H9 (cell line): ENCODE results near the gene IL1RAP. TPM values are rescaled to one million over a fixed set of nuclear protein-coding genes. Genes with fewer than 3 reads are reported as not detected.

ENCODE experiments used
- DNase-seq: peaks from one replicate; pipeline ENCODE4 v3.0.0-alpha.2; 2017
- H2AFZ ChIP-seq: one replicate; pipeline ENCODE4 v1.6.1; 2013; ENCODE audit warnings: mild to moderate bottlenecking, low read length, control low read depth, moderate library complexity
- H2AK5ac ChIP-seq: 2 replicates; pipeline ENCODE4 v1.6.1; 2013; ENCODE audit warnings: low read length, control low read depth, mixed read lengths; ENCODE audit not compliant: insufficient read length
- H2BK120ac ChIP-seq: one replicate; pipeline ENCODE4 v1.6.1; 2013; ENCODE audit warnings: low read depth, mild to moderate bottlenecking, low read length, control low read depth, inconsistent platforms; ENCODE audit not compliant: poor library complexity, severe bottlenecking
- H2BK12ac ChIP-seq: 2 replicates; pipeline ENCODE4 v1.6.1; 2013; ENCODE audit warnings: low read length, control low read depth, mixed read lengths, low read depth; ENCODE audit not compliant: insufficient read length
- H2BK15ac ChIP-seq: 2 replicates; pipeline ENCODE4 v1.6.1; 2013; ENCODE audit warnings: low read depth, low read length, control low read depth
- H2BK20ac ChIP-seq: one replicate; pipeline ENCODE4 v1.6.1; 2013; ENCODE audit warnings: low read depth, mild to moderate bottlenecking, low read length, control low read depth, inconsistent platforms; ENCODE audit not compliant: poor library complexity, severe bottlenecking
- H2BK5ac ChIP-seq: 2 replicates; pipeline ENCODE4 v1.6.1; 2013; ENCODE audit warnings: low read length, control low read depth, mixed read lengths; ENCODE audit not compliant: insufficient read length
- H3K14ac ChIP-seq: 2 replicates; pipeline ENCODE4 v1.6.1; 2013; ENCODE audit warnings: low read length, control low read depth; ENCODE audit not compliant: insufficient read depth
- H3K18ac ChIP-seq: 2 replicates; pipeline ENCODE4 v1.6.1; 2013; ENCODE audit warnings: low read depth, mild to moderate bottlenecking, mixed read lengths, low read length, control low read depth; ENCODE audit not compliant: insufficient read length
- H3K23ac ChIP-seq: 2 replicates; pipeline ENCODE4 v1.6.1; 2013; ENCODE audit warnings: low read length, control low read depth, mixed read lengths, low read depth; ENCODE audit not compliant: insufficient read length
- H3K23me2 ChIP-seq: 2 replicates; pipeline ENCODE4 v1.6.1; 2013; ENCODE audit warnings: low read depth, mild to moderate bottlenecking, mixed read lengths, low read length, control low read depth; ENCODE audit not compliant: insufficient read length, poor library complexity, severe bottlenecking
- H3K27ac ChIP-seq: 2 replicates; pipeline ENCODE4 v1.5.1; 2013; ENCODE audit warnings: low read length, control low read depth, mixed read lengths, low read depth; ENCODE audit not compliant: insufficient read length
- H3K27me3 ChIP-seq: 2 replicates; pipeline ENCODE4 v1.6.1; 2013; ENCODE audit warnings: low read length, control low read depth, inconsistent platforms; ENCODE audit not compliant: insufficient read depth
- H3K4ac ChIP-seq: 2 replicates; pipeline ENCODE4 v1.6.1; 2013; ENCODE audit warnings: low read depth, mild to moderate bottlenecking, control low read depth, inconsistent platforms, low read length, moderate library complexity
- H3K4me1 ChIP-seq: 2 replicates; pipeline ENCODE4 v1.6.1; 2013; ENCODE audit warnings: low read length, control low read depth, inconsistent platforms; ENCODE audit not compliant: insufficient read depth
- H3K4me2 ChIP-seq: 2 replicates; pipeline ENCODE4 v1.6.1; 2013; ENCODE audit warnings: low read length, control low read depth, mixed read lengths; ENCODE audit not compliant: insufficient read length, insufficient read depth
- H3K56ac ChIP-seq: 2 replicates; pipeline ENCODE4 v1.6.1; 2013; ENCODE audit warnings: low read depth, mild to moderate bottlenecking, mixed read lengths, low read length, control low read depth; ENCODE audit not compliant: insufficient read length
- H3K79me1 ChIP-seq: 2 replicates; pipeline ENCODE4 v1.6.1; 2013; ENCODE audit warnings: low read depth, mild to moderate bottlenecking, moderate library complexity, low read length, control low read depth, inconsistent platforms; ENCODE audit not compliant: insufficient read depth, poor library complexity, severe bottlenecking
- H3K79me2 ChIP-seq: 2 replicates; pipeline ENCODE4 v1.6.1; 2013; ENCODE audit warnings: low read length, control low read depth, inconsistent platforms; ENCODE audit not compliant: insufficient read depth
- H3K9ac ChIP-seq: 2 replicates; pipeline ENCODE4 v1.6.1; 2013; ENCODE audit warnings: low read length, control low read depth, mixed read lengths; ENCODE audit not compliant: insufficient read length; ENCODE audit errors: extremely low read depth
- H3K9me3 ChIP-seq: one replicate; pipeline ENCODE4 v1.6.1; 2013; ENCODE audit warnings: low read depth, low read length, inconsistent platforms; ENCODE audit not compliant: control insufficient read depth
- H3T11ph ChIP-seq: one replicate; pipeline ENCODE4 v1.6.1; 2013; ENCODE audit warnings: mild to moderate bottlenecking, low read length, control low read depth, inconsistent platforms
- H4K20me1 ChIP-seq: one replicate; pipeline ENCODE4 v1.6.1; 2013; ENCODE audit not compliant: control insufficient read depth, insufficient read length, insufficient read depth
- H4K5ac ChIP-seq: 2 replicates; pipeline ENCODE4 v1.6.1; 2013; ENCODE audit warnings: low read depth, mild to moderate bottlenecking, mixed read lengths, low read length, control low read depth; ENCODE audit not compliant: insufficient read length
- H4K8ac ChIP-seq: replicated peaks from 2 replicates; pipeline ENCODE4 v1.6.1; 2013; ENCODE audit warnings: low read length, control low read depth, mixed read lengths, low read depth; ENCODE audit not compliant: insufficient read length
- H4K91ac ChIP-seq: 2 replicates; pipeline ENCODE4 v1.6.1; 2013; ENCODE audit warnings: low read depth, mild to moderate bottlenecking, moderate library complexity, mixed read lengths, low read length, control low read depth; ENCODE audit not compliant: insufficient read length
- H3K27ac Mint-ChIP-seq, 3 experiments: 2 replicates in 2 of 3; 3 replicates in 1 of 3; pipeline ENCODE4 v1.8.0; 2020 to 2021; ENCODE audit warnings: mixed read lengths in 3 of 3, mild to moderate bottlenecking in 1 of 3, moderate library complexity in 1 of 3
- H3K27me3 Mint-ChIP-seq: 2 replicates; pipeline ENCODE4 v1.8.0; 2021; ENCODE audit warnings: low read depth, mild to moderate bottlenecking, moderate library complexity, mixed read lengths
- H3K36me3 Mint-ChIP-seq, 3 experiments: 2 replicates in 2 of 3; 3 replicates in 1 of 3; pipeline ENCODE4 v1.8.0; 2020 to 2021; ENCODE audit warnings: low read depth in 3 of 3, mixed read lengths in 3 of 3; ENCODE audit not compliant: insufficient read depth in 1 of 3
- H3K4me1 Mint-ChIP-seq, 2 experiments: 2 replicates each; pipeline ENCODE4 v1.8.0; 2020; ENCODE audit warnings: mixed read lengths in 2 of 2
- H3K4me3 Mint-ChIP-seq, 2 experiments: 2 replicates in 1 of 2; 3 replicates in 1 of 2; pipeline ENCODE4 v1.8.0; 2020 to 2021; ENCODE audit warnings: mild to moderate bottlenecking in 2 of 2, mixed read lengths in 2 of 2, moderate library complexity in 1 of 2
- H3K9me3 Mint-ChIP-seq, 2 experiments: 2 replicates in 1 of 2; 3 replicates in 1 of 2; pipeline ENCODE4 v1.8.0; 2020; ENCODE audit warnings: mild to moderate bottlenecking in 2 of 2, mixed read lengths in 2 of 2, moderate library complexity in 1 of 2
- WGBS: extraction: QIAGEN DNeasy Blood & Tissue Kit; methylation state at CpG from one replicate; pipeline ENCODE4 v1.1.7; 2013; ENCODE audit warnings: missing lambda C conversion rate, low lambda C conversion rate, mixed read lengths; ENCODE audit not compliant: insufficient read length; ENCODE audit errors: extremely low coverage; 5-methylcytosine and 5-hydroxymethylcytosine counted together
- total RNA-seq: library from RNA; stranded (reverse); gene quantifications from 2 replicates; pipeline ENCODE4 v1.2.1, GENCODE V29; 2021
- TF ChIP-seq, protein P1 (sequence below): fragments of 200-600 bp; sonication (generic); conservative IDR thresholded peaks from 3 replicates; pipeline ENCODE4 v1.8.0; 2021; ENCODE audit warnings: antibody characterized with exemption, mild to moderate bottlenecking

Gene IL1RAP
- total RNA-seq, 1 experiment from 2014 or later = 4.6 TPM

DNA sequence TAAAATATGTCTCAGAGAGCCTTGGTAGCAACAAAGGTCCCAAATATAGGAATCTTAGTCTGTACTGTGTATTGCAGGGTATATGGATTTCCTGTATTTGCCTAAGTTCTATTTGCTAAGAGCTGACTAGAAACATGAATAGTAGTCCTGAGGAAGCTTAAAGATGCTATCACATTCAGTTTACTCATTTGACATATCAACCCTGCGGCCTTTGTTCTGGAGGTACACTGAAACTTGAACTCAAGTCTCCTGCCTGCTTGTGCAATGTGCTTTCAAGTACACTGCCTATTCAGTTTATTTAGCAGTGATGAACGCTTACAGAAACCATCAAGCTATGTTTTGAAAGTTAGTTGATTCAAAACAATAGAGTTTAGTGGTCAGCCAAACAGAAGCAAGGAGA, 21.1 kb downstream of the IL1RAP start:
- Histone ChIP-seq H2BK20ac (no peak overlapping the region), H3K56ac (no peak overlapping the region), H3K27ac (no peak overlapping the region), H2BK5ac (no peak overlapping the region), H3K4me1 (peaks cover 7% of the 10 kb centered on the region; the same call in 1 of the 2 replicates), H3K4ac (no peak overlapping the region), H4K20me1 (no peaks in the 10 kb centered on the region), H2AFZ (no peak overlapping the region), H4K91ac (no peak overlapping the region), H3K18ac (no peak overlapping the region), H3K23ac (no peak overlapping the region), H2AK5ac (no peak overlapping the region), H4K8ac (no peak overlapping the region), H3K9me3 (no peaks in the 10 kb centered on the region), H3K23me2 (no peaks in the 10 kb centered on the region), H2BK12ac (no peak overlapping the region), H3K27me3 (peaks cover 3% of the 10 kb centered on the region; the same call in 1 of the 2 replicates), H3K14ac (no peak overlapping the region), H3K79me2 (no peaks in the 10 kb centered on the region), H3K4me2 (no peak overlapping the region), H4K5ac (no peak overlapping the region), H3K79me1 (no peaks in the 10 kb centered on the region), H2BK15ac (no peak overlapping the region), H3T11ph (no peak overlapping the region), H3K9ac (no peak overlapping the region), H2BK120ac (no peak overlapping the region)
- H3K4me1 Mint-ChIP-seq = peaks cover 13 to 19% of the 10 kb centered on the region in 2 experiments
- no peaks in the 10 kb centered on the region for H3K9me3 Mint-ChIP-seq
- DNase-seq = no peak
- H3K4me3 Mint-ChIP-seq = no peak overlapping the region
- H3K36me3 Mint-ChIP-seq = no peaks in the 10 kb centered on the region
- H3K27ac Mint-ChIP-seq = no peak overlapping the region
- peaks cover 30% of the 10 kb centered on the region for H3K27me3 Mint-ChIP-seq
- no CpG with 5 or more reads among the region's 2 CpGs for WGBS
- TF ChIP-seq, protein P1, sequence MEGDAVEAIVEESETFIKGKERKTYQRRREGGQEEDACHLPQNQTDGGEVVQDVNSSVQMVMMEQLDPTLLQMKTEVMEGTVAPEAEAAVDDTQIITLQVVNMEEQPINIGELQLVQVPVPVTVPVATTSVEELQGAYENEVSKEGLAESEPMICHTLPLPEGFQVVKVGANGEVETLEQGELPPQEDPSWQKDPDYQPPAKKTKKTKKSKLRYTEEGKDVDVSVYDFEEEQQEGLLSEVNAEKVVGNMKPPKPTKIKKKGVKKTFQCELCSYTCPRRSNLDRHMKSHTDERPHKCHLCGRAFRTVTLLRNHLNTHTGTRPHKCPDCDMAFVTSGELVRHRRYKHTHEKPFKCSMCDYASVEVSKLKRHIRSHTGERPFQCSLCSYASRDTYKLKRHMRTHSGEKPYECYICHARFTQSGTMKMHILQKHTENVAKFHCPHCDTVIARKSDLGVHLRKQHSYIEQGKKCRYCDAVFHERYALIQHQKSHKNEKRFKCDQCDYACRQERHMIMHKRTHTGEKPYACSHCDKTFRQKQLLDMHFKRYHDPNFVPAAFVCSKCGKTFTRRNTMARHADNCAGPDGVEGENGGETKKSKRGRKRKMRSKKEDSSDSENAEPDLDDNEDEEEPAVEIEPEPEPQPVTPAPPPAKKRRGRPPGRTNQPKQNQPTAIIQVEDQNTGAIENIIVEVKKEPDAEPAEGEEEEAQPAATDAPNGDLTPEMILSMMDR = no peak
